Raji (cell line): ENCODE results near the gene RXRB.

Source experiments
- POLR2A ChIP-seq: IDR thresholded peaks from 2 replicates; pipeline ENCODE4 v1.6.1; 2011; ENCODE audit warnings: low read depth, low read length, control low read depth; ENCODE audit not compliant: insufficient read depth

The RXRB gene

DNA sequence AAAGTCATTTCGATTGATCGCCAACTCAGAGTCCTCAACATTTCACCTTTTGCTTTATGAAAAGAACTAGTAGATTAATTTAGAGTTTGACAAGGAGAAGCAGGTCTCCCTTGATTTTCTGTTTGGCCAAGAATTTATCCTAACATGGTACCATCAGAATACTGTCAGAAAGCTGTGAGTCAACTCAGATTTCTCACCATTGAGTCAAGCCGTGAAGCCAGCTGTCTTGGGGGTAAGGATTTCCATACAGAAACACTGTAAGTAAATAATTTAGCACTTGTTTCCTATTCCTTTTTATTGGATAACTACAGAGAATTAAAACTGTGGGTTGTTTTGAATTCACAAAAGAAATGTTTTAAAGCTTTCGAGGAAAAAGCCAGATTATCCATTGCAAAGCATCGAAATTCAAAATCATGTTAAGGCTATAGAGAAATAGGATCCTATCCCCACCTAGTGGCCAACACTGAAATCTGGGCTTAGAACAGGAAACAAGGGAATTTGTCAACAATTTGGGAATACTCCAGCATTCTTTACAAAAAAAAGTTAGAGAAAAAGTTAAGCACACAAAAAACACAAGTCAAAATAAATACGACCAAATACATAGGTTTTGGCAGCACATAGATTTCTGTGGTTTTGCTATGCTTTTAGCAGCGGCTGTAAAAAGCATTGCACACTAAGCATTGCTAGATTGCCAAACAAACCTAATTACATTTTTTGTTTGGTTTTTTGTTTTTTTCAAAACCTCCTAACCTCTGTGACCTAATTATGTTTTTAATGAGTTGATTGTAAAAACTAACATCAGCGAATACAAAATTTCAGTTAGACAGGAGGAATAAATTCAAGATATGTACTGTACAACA is 52.4 kb downstream of the RXRB start:
- no peak for TF ChIP-seq POLR2A

DNA sequence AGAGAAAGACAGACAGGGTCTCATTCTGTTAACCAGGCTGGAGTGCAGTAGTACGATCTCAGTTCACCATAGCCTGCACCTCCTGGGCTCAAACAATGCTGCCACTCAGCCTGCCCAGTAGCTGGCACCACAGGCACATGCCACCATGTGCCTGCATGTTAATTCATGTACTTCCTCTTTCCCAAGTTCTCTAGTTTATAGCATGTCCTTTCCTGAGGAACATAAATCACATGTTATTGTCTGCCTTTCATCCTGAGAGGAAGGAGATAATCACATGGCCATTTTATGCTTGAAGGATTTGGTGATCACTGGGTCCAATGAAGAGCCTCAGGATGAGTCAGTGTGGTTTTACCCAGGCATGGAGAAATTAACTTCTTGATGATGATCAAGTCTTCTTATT is 56.1 kb downstream of the RXRB start:
- no peak for TF ChIP-seq POLR2A
